Measurements from ENCODE around the gene TAF1B.

DNA sequence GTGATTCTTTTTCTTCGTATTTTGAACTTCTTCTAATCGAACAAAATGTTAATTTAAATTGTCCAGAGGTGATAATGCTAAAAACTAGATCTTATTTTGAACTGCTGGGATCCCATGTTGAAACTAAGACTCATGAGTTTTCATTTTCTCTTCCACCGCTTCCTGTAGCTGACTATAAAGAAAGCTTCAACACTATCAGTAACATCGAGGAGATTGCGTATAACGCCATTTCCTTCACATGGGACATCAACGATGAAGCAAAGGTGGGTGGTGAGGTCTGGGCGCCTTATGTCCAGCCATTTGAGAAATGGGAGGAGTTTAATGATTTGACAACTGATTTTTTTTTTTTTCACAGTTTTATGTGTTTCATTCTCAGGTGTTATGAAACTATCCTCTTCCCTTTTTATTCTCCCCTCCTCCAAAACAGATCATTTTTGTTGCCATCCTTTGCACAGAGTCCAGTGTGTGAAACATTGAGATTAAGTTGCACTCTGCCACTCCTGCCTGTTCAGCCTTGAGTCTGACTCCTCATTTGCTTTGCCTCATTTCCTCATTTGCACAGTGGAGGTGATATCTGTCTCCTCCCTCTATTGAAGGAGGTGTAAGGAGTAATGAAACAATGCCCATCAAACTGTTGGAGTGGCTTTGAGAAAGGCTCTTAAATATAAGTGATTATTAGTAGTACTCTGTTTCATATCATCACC, 122.0 kb downstream of the TAF1B start:
- TF ChIP-seq, protein P1, sequence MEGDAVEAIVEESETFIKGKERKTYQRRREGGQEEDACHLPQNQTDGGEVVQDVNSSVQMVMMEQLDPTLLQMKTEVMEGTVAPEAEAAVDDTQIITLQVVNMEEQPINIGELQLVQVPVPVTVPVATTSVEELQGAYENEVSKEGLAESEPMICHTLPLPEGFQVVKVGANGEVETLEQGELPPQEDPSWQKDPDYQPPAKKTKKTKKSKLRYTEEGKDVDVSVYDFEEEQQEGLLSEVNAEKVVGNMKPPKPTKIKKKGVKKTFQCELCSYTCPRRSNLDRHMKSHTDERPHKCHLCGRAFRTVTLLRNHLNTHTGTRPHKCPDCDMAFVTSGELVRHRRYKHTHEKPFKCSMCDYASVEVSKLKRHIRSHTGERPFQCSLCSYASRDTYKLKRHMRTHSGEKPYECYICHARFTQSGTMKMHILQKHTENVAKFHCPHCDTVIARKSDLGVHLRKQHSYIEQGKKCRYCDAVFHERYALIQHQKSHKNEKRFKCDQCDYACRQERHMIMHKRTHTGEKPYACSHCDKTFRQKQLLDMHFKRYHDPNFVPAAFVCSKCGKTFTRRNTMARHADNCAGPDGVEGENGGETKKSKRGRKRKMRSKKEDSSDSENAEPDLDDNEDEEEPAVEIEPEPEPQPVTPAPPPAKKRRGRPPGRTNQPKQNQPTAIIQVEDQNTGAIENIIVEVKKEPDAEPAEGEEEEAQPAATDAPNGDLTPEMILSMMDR (IDR thresholded peaks at IDR 0.05): no peak
- TF ChIP-seq POLR2A (IDR thresholded peaks at IDR 0.05) (no peak), POLR2AphosphoS5 (IDR thresholded peaks at IDR 0.05) (no peak)

All from breast epithelium (tissue), 3 donors.